ENCODE results near the gene KCNQ1.

Gene KCNQ1, protein sequence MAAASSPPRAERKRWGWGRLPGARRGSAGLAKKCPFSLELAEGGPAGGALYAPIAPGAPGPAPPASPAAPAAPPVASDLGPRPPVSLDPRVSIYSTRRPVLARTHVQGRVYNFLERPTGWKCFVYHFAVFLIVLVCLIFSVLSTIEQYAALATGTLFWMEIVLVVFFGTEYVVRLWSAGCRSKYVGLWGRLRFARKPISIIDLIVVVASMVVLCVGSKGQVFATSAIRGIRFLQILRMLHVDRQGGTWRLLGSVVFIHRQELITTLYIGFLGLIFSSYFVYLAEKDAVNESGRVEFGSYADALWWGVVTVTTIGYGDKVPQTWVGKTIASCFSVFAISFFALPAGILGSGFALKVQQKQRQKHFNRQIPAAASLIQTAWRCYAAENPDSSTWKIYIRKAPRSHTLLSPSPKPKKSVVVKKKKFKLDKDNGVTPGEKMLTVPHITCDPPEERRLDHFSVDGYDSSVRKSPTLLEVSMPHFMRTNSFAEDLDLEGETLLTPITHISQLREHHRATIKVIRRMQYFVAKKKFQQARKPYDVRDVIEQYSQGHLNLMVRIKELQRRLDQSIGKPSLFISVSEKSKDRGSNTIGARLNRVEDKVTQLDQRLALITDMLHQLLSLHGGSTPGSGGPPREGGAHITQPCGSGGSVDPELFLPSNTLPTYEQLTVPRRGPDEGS

DNA sequence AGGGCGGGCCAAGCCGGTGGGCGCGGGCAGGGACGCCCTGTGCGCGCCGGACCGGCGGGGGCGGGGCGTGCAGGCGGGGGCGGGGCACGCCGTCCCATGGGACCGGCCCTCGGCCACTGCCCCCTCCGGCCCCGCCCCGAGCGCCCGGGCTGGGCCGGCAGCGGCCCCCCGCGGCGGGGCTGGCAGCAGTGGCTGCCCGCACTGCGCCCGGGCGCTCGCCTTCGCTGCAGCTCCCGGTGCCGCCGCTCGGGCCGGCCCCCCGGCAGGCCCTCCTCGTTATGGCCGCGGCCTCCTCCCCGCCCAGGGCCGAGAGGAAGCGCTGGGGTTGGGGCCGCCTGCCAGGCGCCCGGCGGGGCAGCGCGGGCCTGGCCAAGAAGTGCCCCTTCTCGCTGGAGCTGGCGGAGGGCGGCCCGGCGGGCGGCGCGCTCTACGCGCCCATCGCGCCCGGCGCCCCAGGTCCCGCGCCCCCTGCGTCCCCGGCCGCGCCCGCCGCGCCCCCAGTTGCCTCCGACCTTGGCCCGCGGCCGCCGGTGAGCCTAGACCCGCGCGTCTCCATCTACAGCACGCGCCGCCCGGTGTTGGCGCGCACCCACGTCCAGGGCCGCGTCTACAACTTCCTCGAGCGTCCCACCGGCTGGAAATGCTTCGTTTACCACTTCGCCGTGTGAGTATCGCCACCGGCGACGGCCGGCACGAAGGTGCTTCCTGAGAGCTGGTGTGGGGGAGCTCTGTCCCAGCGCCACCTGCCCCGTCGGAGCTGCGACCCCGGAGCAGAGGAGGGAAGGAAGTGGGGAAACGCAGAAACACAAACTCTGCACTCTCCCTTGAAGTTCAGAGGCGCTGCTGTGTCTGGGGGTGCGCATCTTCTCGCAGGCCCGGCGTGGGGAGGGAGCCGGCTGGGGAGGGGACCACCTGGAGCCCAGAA lies at the start of gene KCNQ1:
TSS of gene KCNQ1 (plus strand) at position 188 of the 925 bp plus-strand sequence. CDS start at position 279, 91 bp downstream.
- Mint-ChIP-seq H3K36me3 (ENCODE audit: low read depth) (no peaks in the 10 kb centered on the region), H3K27me3 (ENCODE audit: low read depth) (peaks cover 19% of the 10 kb centered on the region), H3K27ac (no peak within 1 kb of the TSS), H3K9me3 (no peaks in the 10 kb centered on the region), H3K4me3 (peak within 1 kb of the TSS; percentile 86), H3K4me1 (ENCODE audit: low read depth) (peaks cover 19% of the 10 kb centered on the region)

DNA sequence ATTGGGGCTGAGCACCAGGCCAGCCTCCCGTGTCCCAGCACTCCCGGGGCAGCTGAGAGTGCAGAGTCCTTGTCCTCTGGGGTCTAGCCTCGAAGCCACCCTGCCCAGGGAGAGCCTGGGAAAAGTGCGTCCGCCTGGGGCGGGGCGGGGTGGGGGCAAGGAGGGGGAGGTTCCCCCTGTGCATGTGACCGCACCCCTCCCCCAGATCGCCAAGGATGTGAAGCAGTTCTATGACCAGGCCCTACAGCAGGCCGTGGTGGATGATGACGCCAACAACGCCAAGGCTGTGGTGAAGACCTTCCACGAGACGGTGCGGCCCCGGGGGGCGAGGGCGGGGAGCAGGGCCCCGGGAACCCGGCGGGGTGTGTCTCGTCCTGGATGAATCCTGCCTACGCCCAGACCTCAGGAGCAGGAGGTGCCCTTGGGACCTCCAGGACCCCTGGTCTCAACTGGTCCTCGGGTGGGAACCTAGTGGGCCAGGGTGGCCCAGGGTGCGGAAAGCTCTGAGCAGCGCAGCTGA lies 49.5 kb upstream of the KCNQ1 start:
- H3K27me3 Mint-ChIP-seq (ENCODE audit: low read depth) = no peaks in the 10 kb centered on the region
- H3K4me3 Mint-ChIP-seq = no peak overlapping the region
- H3K4me1 Mint-ChIP-seq (ENCODE audit: low read depth) = no peaks in the 10 kb centered on the region
- no peaks in the 10 kb centered on the region for H3K9me3 Mint-ChIP-seq
- H3K36me3 Mint-ChIP-seq (ENCODE audit: low read depth) = peaks cover 4% of the 10 kb centered on the region
- H3K27ac Mint-ChIP-seq = no peak overlapping the region

DNA sequence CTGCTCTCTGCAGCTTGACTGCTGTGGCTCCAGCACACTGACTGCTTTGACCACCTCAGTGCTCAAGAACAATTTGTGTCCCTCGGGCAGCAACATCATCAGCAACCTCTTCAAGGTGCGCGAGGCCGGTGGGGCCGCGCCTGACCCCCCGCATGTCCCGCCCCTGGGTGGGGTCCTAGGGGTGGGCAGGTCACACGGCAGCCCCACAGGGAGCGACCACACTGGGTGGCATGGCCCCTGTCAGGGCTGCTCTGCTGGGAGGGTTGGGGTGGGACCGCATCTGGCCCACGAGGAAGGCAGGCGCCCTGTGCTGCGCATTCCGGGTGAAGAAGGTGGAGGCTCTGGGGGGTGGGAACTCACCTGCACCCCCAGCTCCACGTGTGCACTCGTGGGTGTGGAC lies 49.0 kb upstream of the KCNQ1 start:
- Mint-ChIP-seq H3K27ac (no peak overlapping the region), H3K4me1 (ENCODE audit: low read depth) (no peaks in the 10 kb centered on the region), H3K27me3 (ENCODE audit: low read depth) (no peaks in the 10 kb centered on the region), H3K36me3 (ENCODE audit: low read depth) (peaks cover 7% of the 10 kb centered on the region), H3K9me3 (no peaks in the 10 kb centered on the region), H3K4me3 (no peak overlapping the region)

DNA sequence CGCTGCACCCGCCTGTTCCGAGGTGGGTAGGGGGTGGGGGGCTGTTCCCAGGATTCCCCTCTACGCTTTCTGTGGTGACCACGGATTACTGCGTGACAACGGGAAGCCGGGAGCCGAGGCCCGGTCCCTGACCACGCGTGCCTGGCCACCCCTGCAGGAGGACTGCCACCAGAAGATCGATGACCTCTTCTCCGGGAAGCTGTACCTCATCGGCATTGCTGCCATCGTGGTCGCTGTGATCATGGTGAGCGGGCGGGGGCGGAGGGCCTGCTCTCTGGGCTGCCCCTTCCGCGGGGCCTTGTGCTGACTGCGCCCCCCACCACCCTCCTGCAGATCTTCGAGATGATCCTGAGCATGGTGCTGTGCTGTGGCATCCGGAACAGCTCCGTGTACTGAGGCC lies 48.3 kb upstream of the KCNQ1 start:
- Mint-ChIP-seq H3K36me3 (ENCODE audit: low read depth) (peaks cover 8% of the 10 kb centered on the region), H3K27me3 (ENCODE audit: low read depth) (no peaks in the 10 kb centered on the region), H3K4me3 (no peak overlapping the region), H3K9me3 (no peaks in the 10 kb centered on the region), H3K27ac (no peak overlapping the region), H3K4me1 (ENCODE audit: low read depth) (peaks cover 2% of the 10 kb centered on the region)

DNA sequence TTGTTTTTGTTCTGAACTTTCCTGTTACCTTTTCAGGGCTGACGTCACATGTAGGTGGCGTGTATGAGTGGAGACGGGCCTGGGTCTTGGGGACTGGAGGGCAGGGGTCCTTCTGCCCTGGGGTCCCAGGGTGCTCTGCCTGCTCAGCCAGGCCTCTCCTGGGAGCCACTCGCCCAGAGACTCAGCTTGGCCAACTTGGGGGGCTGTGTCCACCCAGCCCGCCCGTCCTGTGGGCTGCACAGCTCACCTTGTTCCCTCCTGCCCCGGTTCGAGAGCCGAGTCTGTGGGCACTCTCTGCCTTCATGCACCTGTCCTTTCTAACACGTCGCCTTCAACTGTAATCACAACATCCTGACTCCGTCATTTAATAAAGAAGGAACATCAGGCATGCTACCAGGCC lies 47.8 kb upstream of the KCNQ1 start:
- Mint-ChIP-seq H3K27me3 (ENCODE audit: low read depth) (no peaks in the 10 kb centered on the region), H3K27ac (no peak overlapping the region), H3K9me3 (no peaks in the 10 kb centered on the region), H3K4me1 (ENCODE audit: low read depth) (peaks cover 3% of the 10 kb centered on the region), H3K4me3 (no peak overlapping the region), H3K36me3 (ENCODE audit: low read depth) (peaks cover 8% of the 10 kb centered on the region)

DNA sequence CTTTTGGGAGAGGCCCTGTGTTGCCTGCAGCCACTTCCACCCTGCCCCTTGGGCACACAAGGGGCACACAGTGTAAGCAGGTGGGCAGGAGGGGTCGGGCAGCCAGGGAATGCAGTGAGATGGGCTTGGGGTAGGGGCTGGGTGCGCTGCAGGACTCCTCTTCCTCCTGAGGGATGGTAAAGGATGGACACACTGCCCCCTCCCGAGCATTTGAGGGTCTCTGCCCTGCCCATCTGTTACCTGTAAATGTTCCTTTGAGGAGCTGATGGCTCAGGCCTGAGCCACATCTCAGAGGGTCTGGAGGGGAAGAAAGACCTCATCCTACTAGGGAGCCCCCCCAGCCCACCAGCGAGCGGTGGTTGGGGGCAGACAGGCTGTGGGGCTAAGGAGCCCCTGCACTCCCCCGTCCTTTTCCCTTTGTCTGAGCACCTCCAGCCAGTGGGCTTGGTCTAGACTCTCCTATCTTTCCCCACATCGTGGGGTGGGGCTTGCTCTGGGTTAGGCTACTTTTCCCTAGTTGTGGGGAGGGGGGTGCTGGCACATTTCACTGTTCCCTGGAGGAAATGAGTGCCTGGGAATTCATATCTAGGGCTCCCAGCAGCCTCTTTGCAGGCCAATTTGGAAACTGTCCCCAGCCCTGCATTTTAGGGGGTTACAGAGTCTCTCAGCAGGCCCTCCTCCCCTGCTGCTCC lies 46.0 kb upstream of the KCNQ1 start:
- Mint-ChIP-seq H3K36me3 (ENCODE audit: low read depth) (peaks cover 10% of the 10 kb centered on the region), H3K4me3 (peak overlapping the region; percentile 90), H3K4me1 (ENCODE audit: low read depth) (peaks cover 6% of the 10 kb centered on the region), H3K9me3 (no peaks in the 10 kb centered on the region), H3K27ac (peak overlapping the region; percentile 82), H3K27me3 (ENCODE audit: low read depth) (no peaks in the 10 kb centered on the region)

DNA sequence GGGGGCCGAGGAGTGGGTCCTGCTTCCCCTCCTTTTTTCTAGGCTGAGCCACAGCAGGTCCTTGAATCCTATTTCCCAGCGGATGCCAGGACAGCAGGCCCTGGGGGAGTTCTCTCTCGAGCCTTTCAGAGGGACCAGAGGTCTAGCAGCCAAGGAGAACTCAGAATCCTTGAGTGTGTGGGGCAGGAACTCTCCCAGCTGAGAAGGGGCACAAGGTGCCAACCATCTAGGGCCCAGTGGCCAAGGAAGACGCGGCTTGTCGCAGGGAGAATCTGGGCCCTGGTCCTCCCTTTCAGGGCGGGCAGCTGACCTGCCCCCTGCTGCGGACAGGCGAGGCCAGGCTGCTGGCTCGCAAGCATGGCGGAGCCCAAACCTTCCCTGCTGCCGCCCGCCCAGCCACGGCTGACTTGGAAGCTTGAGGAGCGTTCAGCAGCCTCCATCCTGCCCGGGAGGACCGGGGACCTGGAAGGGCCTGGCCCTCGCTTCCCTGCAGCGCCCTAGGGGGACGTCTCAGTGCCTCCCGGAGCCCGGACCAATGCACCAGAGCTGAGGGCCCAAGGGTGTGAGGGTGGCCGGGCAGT lies 45.2 kb upstream of the KCNQ1 start:
- H3K4me3 Mint-ChIP-seq = peak overlapping the region; percentile 90
- H3K9me3 Mint-ChIP-seq = no peaks in the 10 kb centered on the region
- H3K27ac Mint-ChIP-seq = peak overlapping the region; percentile 82
- no peaks in the 10 kb centered on the region for H3K27me3 Mint-ChIP-seq (ENCODE audit: low read depth)
- H3K36me3 Mint-ChIP-seq (ENCODE audit: low read depth) = peaks cover 13% of the 10 kb centered on the region
- H3K4me1 Mint-ChIP-seq (ENCODE audit: low read depth) = peaks cover 6% of the 10 kb centered on the region

DNA sequence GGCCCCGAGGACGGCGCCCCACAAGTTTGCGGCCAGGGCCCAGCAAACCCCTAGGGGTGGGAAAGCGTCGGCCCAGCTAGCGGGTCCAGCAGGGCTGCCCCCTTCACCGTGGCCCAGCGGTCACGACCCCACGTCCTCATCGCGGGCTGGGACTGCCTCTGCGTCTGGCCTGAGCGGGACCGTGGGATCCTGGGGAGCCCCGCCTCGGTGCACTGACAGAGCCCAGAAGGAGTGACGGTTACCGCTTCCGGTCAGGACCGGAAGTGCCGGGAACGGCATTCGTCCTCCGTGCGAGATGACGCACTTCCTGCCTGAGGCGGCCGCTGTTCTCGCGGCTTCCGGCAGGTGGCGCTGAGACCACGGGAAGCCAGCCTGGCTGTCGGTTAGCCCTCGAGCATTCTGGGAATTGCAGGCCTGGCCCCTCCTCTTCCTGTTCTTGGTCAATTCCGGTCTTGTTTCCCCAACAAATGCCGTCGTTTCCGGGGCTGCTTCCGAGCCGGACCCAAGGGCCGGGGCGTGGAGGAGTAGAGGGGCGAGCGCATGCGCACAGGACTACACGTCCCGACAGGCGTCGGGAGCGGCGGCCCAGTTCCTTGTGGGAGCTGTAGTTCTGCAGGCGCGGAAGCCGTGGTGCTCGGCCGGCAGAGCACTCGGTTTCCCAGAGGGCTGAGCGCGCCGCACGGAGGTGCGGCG lies 44.6 kb upstream of the KCNQ1 start, which contains the start of gene TSSC4:
TSS of gene TSSC4 (plus strand) at position 682 of the 693 bp plus-strand sequence. CDS start 1,884 bp downstream, outside the sequence.
- Mint-ChIP-seq H3K4me1 (ENCODE audit: low read depth) (peaks cover 6% of the 10 kb centered on the region), H3K4me3 (peak within 1 kb of the TSS; percentile 90), H3K27me3 (ENCODE audit: low read depth) (no peaks in the 10 kb centered on the region), H3K27ac (peak within 1 kb of the TSS; percentile 90), H3K36me3 (ENCODE audit: low read depth) (peaks cover 13% of the 10 kb centered on the region), H3K9me3 (no peaks in the 10 kb centered on the region)

DNA sequence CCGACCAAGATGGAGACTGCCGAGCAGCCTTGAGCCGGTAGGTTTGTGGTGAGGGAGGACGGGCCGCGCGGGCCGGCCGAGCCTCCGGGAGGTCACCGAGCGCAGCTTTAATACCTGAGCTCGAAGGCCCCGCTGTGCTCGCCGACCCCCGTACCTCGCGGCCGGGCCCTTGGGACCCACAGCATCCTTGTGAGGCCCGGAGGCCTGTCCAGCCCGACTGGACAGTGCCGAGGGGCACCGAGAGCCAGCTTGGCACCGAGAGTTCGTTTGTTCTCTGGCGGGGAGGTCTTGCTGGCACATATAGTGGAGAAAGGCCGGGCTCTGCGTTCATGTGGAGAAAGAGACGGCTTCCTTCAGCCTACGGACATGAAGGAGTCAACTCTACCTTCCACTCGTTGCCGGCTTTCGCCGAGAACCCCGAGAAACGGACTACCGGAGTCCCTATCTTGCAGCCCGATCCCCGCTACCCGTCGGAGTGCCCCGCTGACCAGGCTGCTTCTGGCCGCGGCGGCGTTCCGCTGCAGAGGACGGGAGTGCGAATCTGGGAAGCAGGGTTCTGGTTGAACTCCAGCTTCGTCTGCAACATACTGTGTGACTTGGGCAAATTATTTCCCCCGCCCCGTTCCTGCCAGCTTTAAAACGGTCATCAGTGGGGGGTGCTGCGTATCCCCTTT lies 43.9 kb upstream of the KCNQ1 start:
- Mint-ChIP-seq H3K27ac (peak overlapping the region; percentile 90), H3K27me3 (ENCODE audit: low read depth) (no peaks in the 10 kb centered on the region), H3K36me3 (ENCODE audit: low read depth) (peaks cover 13% of the 10 kb centered on the region), H3K4me3 (peak overlapping the region; percentile 90), H3K9me3 (no peaks in the 10 kb centered on the region), H3K4me1 (ENCODE audit: low read depth) (peaks cover 6% of the 10 kb centered on the region)

DNA sequence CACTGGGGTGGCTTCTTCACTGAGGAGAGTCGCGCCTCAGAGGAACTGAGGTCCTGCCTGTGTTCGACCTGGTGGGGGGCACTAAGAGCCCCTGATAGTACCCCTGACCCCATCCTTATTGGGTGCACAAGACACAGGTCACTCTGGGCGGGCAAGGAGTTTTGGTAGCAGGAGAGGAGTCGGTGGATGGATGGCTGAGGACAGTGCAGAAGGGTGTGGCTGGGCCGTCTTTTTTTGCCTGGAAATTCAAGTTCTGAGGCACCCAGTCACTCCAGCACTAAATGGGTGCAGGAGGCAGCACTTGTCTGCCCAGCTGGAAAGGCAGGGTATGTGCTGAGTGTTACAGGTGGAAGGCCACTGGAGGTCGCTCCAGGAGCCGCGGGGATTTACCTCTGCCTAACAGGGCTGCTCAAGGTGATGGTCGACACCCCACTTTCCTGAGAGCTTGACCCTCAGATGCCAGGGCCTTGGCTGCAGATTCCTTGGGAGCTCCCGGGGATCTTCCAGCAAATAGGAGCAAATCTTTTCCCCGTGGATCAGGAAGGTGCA lies 43.3 kb upstream of the KCNQ1 start:
- Mint-ChIP-seq H3K4me3 (peak overlapping the region; percentile 90), H3K36me3 (ENCODE audit: low read depth) (peaks cover 13% of the 10 kb centered on the region), H3K27ac (peak overlapping the region; percentile 90), H3K27me3 (ENCODE audit: low read depth) (no peaks in the 10 kb centered on the region), H3K4me1 (ENCODE audit: low read depth) (peaks cover 6% of the 10 kb centered on the region), H3K9me3 (no peaks in the 10 kb centered on the region)

DNA sequence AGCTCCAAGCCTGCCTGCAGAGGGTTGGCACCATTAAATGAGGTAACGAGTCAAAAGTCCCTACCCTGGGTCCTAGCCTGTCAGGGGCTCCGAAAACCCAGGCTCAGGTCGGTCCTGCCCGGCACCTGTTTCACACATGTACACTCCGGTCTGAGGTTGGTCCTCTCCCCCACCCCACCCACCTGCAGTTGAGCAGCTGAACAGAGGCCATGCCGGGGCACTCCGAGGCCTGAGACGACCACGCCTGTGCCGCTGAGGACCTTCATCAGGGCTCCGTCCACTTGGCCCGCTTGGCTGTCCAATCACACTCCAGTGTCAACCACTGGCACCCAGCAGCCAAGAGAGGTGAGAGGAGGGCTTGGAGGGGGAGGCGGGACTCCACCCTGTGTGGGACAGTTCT lies 42.7 kb upstream of the KCNQ1 start:
- H3K36me3 Mint-ChIP-seq (ENCODE audit: low read depth) = peaks cover 11% of the 10 kb centered on the region
- no peaks in the 10 kb centered on the region for H3K9me3 Mint-ChIP-seq
- H3K4me1 Mint-ChIP-seq (ENCODE audit: low read depth) = peaks cover 6% of the 10 kb centered on the region
- H3K4me3 Mint-ChIP-seq = peak overlapping the region; percentile 90
- H3K27me3 Mint-ChIP-seq (ENCODE audit: low read depth) = no peaks in the 10 kb centered on the region
- no peak overlapping the region for H3K27ac Mint-ChIP-seq

DNA sequence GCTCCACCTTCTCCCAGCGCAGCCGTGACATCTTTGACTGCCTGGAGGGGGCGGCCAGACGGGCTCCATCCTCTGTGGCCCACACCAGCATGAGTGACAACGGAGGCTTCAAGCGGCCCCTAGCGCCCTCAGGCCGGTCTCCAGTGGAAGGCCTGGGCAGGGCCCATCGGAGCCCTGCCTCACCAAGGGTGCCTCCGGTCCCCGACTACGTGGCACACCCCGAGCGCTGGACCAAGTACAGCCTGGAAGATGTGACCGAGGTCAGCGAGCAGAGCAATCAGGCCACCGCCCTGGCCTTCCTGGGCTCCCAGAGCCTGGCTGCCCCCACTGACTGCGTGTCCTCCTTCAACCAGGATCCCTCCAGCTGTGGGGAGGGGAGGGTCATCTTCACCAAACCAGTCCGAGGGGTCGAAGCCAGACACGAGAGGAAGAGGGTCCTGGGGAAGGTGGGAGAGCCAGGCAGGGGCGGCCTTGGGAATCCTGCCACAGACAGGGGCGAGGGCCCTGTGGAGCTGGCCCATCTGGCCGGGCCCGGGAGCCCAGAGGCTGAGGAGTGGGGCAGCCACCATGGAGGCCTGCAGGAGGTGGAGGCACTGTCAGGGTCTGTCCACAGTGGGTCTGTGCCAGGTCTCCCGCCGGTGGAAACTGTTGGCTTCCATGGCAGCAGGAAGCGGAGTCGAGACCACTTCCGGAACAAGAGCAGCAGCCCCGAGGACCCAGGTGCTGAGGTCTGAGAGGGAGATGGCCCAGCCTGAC lies 41.7 kb upstream of the KCNQ1 start:
- Mint-ChIP-seq H3K4me1 (ENCODE audit: low read depth) (peaks cover 6% of the 10 kb centered on the region), H3K36me3 (ENCODE audit: low read depth) (peaks cover 10% of the 10 kb centered on the region), H3K27ac (no peak overlapping the region), H3K27me3 (ENCODE audit: low read depth) (no peaks in the 10 kb centered on the region), H3K9me3 (no peaks in the 10 kb centered on the region), H3K4me3 (no peak overlapping the region)
